Tibial artery (tissue), 4 donors: Measurements from ENCODE around the gene CHPT1.

Experiments
- DNase-seq, 2 donors: peaks; one replicate each; pipeline ENCODE4 v3.0.0-alpha.2; 2019
- H3K27ac ChIP-seq, 2 donors: fragments of 200-600 bp; sonication (generic) in 1 of 2; 1 replicate in 1 of 2; 2 replicates in 1 of 2; pipeline ENCODE4 v1.5.1; 2018 to 2019; ENCODE audit warnings: mild to moderate bottlenecking in 1 of 2
- H3K27me3 ChIP-seq, 2 donors: fragments of 200-600 bp; sonication (generic) in 1 of 2; one replicate each; pipeline versions ENCODE4 v1.5.1 to v1.6.0; 2016 to 2019
- H3K36me3 ChIP-seq, 3 donors: fragments of 200-600 bp; sonication (generic) in 2 of 3; one replicate each; pipeline ENCODE4 v1.5.1; 2016 to 2019; ENCODE audit warnings: mild to moderate bottlenecking in 2 of 3
- H3K4me1 ChIP-seq, 4 donors: fragments of 200-600 bp; sonication (generic) in 2 of 4; 1 replicate in 3 of 4; 2 replicates in 1 of 4; pipeline ENCODE4 v1.5.1; 2016 to 2019
- H3K4me3 ChIP-seq, 2 donors: fragments of 200-600 bp; sonication (generic) in 1 of 2; 1 replicate in 1 of 2; 2 replicates in 1 of 2; pipeline ENCODE4 v1.5.1; 2018 to 2019; ENCODE audit warnings: mild to moderate bottlenecking in 2 of 2
- H3K9me3 ChIP-seq, 3 donors: fragments of 200-600 bp; sonication (generic) in 1 of 3; one replicate each; pipeline ENCODE4 v1.5.1; 2016 to 2019
- CTCF ChIP-seq, 2 experiments: fragments of 200-600 bp in 1 of 2; fragments of 450-650 bp in 1 of 2; IDR thresholded peaks; one replicate each; pipeline ENCODE4 v1.5.1; 2017 to 2019; ENCODE audit warnings: antibody characterized with exemption in 2 of 2, mild to moderate bottlenecking in 1 of 2, moderate library complexity in 1 of 2
- intact Hi-C: fragments of 100-400 bp; cut with DNase I; formaldehyde crosslinking; loops from one replicate; pipeline ENCODE4 v1.15.0; 2023; ENCODE audit warnings: low total_unique reads

The CHPT1 gene

DNA sequence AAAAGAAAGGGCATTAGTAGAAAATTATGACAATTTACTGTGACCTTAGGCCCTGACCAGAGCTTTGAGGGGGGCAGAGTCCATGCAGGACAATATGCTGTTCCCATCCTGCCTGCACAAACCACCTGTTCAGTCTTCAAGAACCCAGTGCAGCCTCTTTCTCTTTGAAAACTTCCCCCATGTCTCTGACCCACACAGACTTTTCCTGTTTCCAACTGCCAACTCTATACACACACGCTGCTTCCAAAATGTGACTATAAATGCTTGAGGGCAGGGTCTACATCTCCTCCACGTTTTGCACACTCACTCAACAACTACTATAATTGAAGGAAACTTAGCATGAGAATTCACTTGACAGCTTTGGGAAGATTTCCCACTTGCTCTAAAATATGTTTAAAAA is 78.4 kb downstream of the CHPT1 start:
- intact Hi-C loops = loop anchor here (2.0 kb wide), 1 partner anchor 65 kb away; no protein-coding TSS in a partner anchor
- H3K27me3 ChIP-seq = no peaks in the 10 kb centered on the region
- TF ChIP-seq CTCF (IDR thresholded peaks at IDR 0.05) = no peak
- peaks cover 0 to 23% (median 11%) of the 10 kb centered on the region in 3 donors for H3K36me3 ChIP-seq
- H3K27ac ChIP-seq = no peak overlapping the region
- H3K4me3 ChIP-seq = no peak overlapping the region
- DNase-seq = no peak
- no peaks in the 10 kb centered on the region for H3K4me1 ChIP-seq
- H3K9me3 ChIP-seq = no peaks in the 10 kb centered on the region

DNA sequence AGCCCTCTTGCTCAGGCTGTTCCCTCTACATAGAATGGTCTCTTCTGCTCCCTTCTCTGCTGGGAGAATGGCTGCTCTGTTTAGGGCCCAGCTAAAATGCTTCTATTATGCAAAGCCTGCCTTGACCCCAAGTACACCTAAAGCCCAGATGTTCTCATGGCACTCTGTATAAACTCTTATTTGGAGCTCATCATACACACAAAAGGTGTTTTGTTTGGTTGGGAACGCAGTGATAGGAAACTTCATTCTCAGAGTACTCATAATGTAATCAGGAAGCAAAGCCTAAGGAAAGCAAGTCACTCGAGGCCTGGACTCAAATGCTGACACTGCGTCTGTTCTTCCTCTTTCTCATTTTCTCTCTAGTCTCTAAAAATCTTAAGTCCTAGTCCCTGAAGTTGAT is 80.0 kb downstream of the CHPT1 start:
- Histone ChIP-seq H3K27ac (no peak overlapping the region), H3K9me3 (no peaks in the 10 kb centered on the region), H3K4me1 (no peaks in the 10 kb centered on the region), H3K4me3 (no peak overlapping the region), H3K36me3 (peaks cover 0 to 23% (median 11%) of the 10 kb centered on the region in 3 donors), H3K27me3 (no peaks in the 10 kb centered on the region)
- no peak for DNase-seq
- TF ChIP-seq CTCF (IDR thresholded peaks at IDR 0.05) = no peak
- intact Hi-C loops = loop anchor here (2.0 kb wide), 1 partner anchor 63 kb away; no protein-coding TSS in a partner anchor

- H3K36me3 ChIP-seq = peaks cover 0 to 23% (median 11%) of the 10 kb centered on the region in 3 donors
- TF ChIP-seq CTCF (IDR thresholded peaks at IDR 0.05) = no peak
- H3K4me1 ChIP-seq = peaks cover 0 to 2% (median 0%) of the 10 kb centered on the region in 4 donors
- no peak overlapping the region for H3K27ac ChIP-seq
- intact Hi-C loops = loop anchor here (2.0 kb wide), 1 partner anchor 63 kb away; no protein-coding TSS in a partner anchor
- no peak for DNase-seq
- H3K27me3 ChIP-seq = no peaks in the 10 kb centered on the region
- no peak overlapping the region for H3K4me3 ChIP-seq
- H3K9me3 ChIP-seq = no peaks in the 10 kb centered on the region
Measured at GRCh38 chr12:101777978-101778377, 80.5 kb downstream of the CHPT1 start.
